OCI-LY3 (cell line): ENCODE data around the gene WIZ.

Experiments used
- H2AFZ ChIP-seq: fragments of 200-600, 300-600 bp; shearing (Covaris generic); 2 replicates; pipeline ENCODE4 v1.6.0; 2014; ENCODE audit warnings: antibody characterized with exemption, low read depth, low read length
- H3K27ac ChIP-seq: fragments of 200-600, 300-600 bp; sonication (generic); 2 replicates; pipeline ENCODE4 v1.5.1; 2014; ENCODE audit warnings: mild to moderate bottlenecking, low read length, moderate library complexity, mixed read lengths
- H3K27me3 ChIP-seq: fragments of 200-600, 300-600 bp; sonication (generic); 2 replicates; pipeline ENCODE4 v1.6.1; 2014; ENCODE audit warnings: low read depth, low read length, mixed read lengths
- H3K36me3 ChIP-seq: fragments of 200-600, 300-600 bp; sonication (generic); replicated peaks from 2 replicates; pipeline ENCODE3; 2014; ENCODE audit warnings: low read depth, low read length, mixed read lengths
- H3K4me1 ChIP-seq: fragments of 300-600, 200-600 bp; sonication (generic); 2 replicates; pipeline ENCODE4 v1.6.1; 2014; ENCODE audit warnings: low read length, mixed read lengths
- H3K4me2 ChIP-seq: fragments of 200-600, 300-600 bp; sonication (generic); 2 replicates; pipeline ENCODE4 v1.6.1; 2014; ENCODE audit warnings: low read length, mixed read lengths
- H3K4me3 ChIP-seq: fragments of 300-600, 200-600 bp; sonication (generic); 2 replicates; pipeline ENCODE4 v1.5.1; 2014; ENCODE audit warnings: antibody characterized with exemption, mild to moderate bottlenecking, low read length, moderate library complexity
- H3K79me2 ChIP-seq: fragments of 300-600, 200-600 bp; shearing (Covaris generic); 2 replicates; pipeline ENCODE4 v1.6.1; 2014; ENCODE audit warnings: mild to moderate bottlenecking, low read length, mixed read lengths
- H3K9ac ChIP-seq: fragments of 300-600, 200-600 bp; shearing (Covaris generic); 2 replicates; pipeline ENCODE4 v1.6.0; 2014; ENCODE audit warnings: mild to moderate bottlenecking, low read length, moderate library complexity
- H3K9me3 ChIP-seq: fragments of 200-600, 300-600 bp; shearing (Covaris generic); 2 replicates; pipeline ENCODE4 v1.6.1; 2014; ENCODE audit warnings: low read length, mixed read lengths; ENCODE audit not compliant: insufficient read depth
- H4K20me1 ChIP-seq: fragments of 200-600, 300-600 bp; sonication (generic); 2 replicates; pipeline ENCODE4 v1.6.1; 2016; ENCODE audit warnings: low read length, mixed read lengths; ENCODE audit not compliant: insufficient read depth
- CTCF ChIP-seq: fragments of 200-600, 300-600 bp; sonication (generic); IDR thresholded peaks from 2 replicates; pipeline ENCODE4 v1.5.1; 2014; ENCODE audit warnings: antibody characterized with exemption, low read length, low read depth
- EZH2phosphoT487 ChIP-seq: fragments of 200-600 bp; shearing (Covaris generic); IDR thresholded peaks from 2 replicates; pipeline ENCODE4 v1.6.1; 2018; ENCODE audit warnings: antibody characterized with exemption, mixed run types, low read depth

The WIZ gene

GRCh38 chr19:15450528-15450890, 753 bp upstream of the WIZ start:
- no peak overlapping the region for H3K27ac ChIP-seq
- H4K20me1 ChIP-seq, result no peaks in the 10 kb centered on the region
- peak overlapping the region; percentile 59; the same call in 1 of the 2 replicates for H3K4me2 ChIP-seq
- TF ChIP-seq CTCF, result no peak
- TF ChIP-seq EZH2phosphoT487, result no peak
- H3K4me1 ChIP-seq, result peaks cover 16% of the 10 kb centered on the region
- H3K79me2 ChIP-seq, result no peaks in the 10 kb centered on the region
- H3K27me3 ChIP-seq, result no peaks in the 10 kb centered on the region
- peaks cover 20% of the 10 kb centered on the region for H3K36me3 ChIP-seq
- H3K4me3 ChIP-seq, result no peak overlapping the region
- no peak overlapping the region for H3K9ac ChIP-seq
- H2AFZ ChIP-seq, result no peak overlapping the region
- no peaks in the 10 kb centered on the region for H3K9me3 ChIP-seq

- Histone ChIP-seq H3K36me3 (peaks cover 11% of the 10 kb centered on the region), H3K27ac (no peak overlapping the region), H3K9ac (peak overlapping the region; percentile 67), H2AFZ (peak overlapping the region; percentile 87), H3K9me3 (no peaks in the 10 kb centered on the region), H4K20me1 (no peaks in the 10 kb centered on the region), H3K4me2 (peak overlapping the region; percentile 73), H3K4me3 (peak overlapping the region; percentile 82), H3K79me2 (no peaks in the 10 kb centered on the region), H3K4me1 (peaks cover 16% of the 10 kb centered on the region), H3K27me3 (no peaks in the 10 kb centered on the region)
- 0 out of 2 replicates have a peak, but pooled peaks have one; percentile 15 for TF ChIP-seq CTCF
- no peak for TF ChIP-seq EZH2phosphoT487
Measured at GRCh38 chr19:15448778-15449619, 757 bp downstream of the WIZ start.

- Histone ChIP-seq H2AFZ (no peak overlapping the region), H3K27me3 (no peaks in the 10 kb centered on the region), H3K9me3 (no peaks in the 10 kb centered on the region), H3K9ac (no peak overlapping the region), H3K4me3 (peak overlapping the region; percentile 82; the same call in 1 of the 2 replicates), H3K4me2 (peak overlapping the region; percentile 73), H3K27ac (no peak overlapping the region), H3K4me1 (peaks cover 16% of the 10 kb centered on the region), H3K36me3 (peaks cover 9% of the 10 kb centered on the region), H3K79me2 (no peaks in the 10 kb centered on the region), H4K20me1 (no peaks in the 10 kb centered on the region)
- TF ChIP-seq EZH2phosphoT487, result no peak
- TF ChIP-seq CTCF, result no peak
Measured at GRCh38 chr19:15448044-15448777, 1.5 kb downstream of the WIZ start.

- Histone ChIP-seq H4K20me1 (no peaks in the 10 kb centered on the region), H3K27ac (no peak overlapping the region), H3K36me3 (peaks cover 3% of the 10 kb centered on the region), H3K9me3 (no peaks in the 10 kb centered on the region), H2AFZ (no peak overlapping the region), H3K9ac (no peak overlapping the region), H3K4me2 (no peak overlapping the region), H3K4me3 (no peak overlapping the region), H3K79me2 (no peaks in the 10 kb centered on the region), H3K27me3 (no peaks in the 10 kb centered on the region), H3K4me1 (peaks cover 16% of the 10 kb centered on the region)
- TF ChIP-seq EZH2phosphoT487, result no peak
- TF ChIP-seq CTCF, result no peak
Measured at GRCh38 chr19:15447057-15447456, 2.7 kb downstream of the WIZ start.
